Measurements from ENCODE around the gene C1QL1.

The C1QL1 gene

DNA sequence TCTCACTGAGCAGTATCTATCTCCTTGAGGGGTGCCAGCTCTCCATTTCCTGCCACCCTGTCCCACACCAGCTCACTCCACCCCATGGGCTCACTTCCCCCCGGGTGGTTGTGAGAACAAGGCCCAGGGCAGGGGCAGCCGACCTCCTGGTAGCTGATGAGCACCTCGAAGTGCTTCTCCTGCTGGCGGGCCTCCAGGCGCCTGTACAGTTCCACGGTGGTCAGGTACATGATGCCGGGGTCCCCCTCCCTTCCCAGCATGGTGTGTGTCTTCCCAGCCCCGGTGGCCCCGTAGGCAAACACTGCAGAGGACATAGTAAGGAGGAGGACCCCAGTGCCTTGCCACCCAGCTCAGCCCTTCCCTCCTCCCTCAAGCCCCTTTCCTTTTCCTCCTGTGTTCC is 33.0 kb downstream of the C1QL1 start:
- DNase-seq (ENCODE audit: low read depth) = no peak
- H3K4me3 ChIP-seq (ENCODE audit: low read depth, low read length) = no peak overlapping the region

DNA sequence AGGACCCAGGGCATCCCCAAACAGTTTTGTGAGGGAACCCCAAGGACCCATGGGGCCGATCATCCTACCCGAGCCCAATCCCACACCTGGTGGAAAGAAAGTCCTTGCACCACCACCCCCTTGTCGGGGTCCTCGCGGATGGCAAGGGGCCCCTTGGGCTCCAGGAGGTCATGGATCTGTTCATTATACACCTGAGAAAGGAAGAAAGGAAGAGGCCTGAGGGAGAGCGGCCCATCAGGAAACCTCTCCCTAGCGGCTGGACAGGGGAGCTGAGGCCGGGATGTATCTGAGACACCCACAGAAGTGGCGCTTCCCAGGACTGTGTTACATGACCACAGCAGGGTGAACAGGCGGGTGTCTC is 33.4 kb downstream of the C1QL1 start:
- no peak for DNase-seq (ENCODE audit: low read depth)

DNA sequence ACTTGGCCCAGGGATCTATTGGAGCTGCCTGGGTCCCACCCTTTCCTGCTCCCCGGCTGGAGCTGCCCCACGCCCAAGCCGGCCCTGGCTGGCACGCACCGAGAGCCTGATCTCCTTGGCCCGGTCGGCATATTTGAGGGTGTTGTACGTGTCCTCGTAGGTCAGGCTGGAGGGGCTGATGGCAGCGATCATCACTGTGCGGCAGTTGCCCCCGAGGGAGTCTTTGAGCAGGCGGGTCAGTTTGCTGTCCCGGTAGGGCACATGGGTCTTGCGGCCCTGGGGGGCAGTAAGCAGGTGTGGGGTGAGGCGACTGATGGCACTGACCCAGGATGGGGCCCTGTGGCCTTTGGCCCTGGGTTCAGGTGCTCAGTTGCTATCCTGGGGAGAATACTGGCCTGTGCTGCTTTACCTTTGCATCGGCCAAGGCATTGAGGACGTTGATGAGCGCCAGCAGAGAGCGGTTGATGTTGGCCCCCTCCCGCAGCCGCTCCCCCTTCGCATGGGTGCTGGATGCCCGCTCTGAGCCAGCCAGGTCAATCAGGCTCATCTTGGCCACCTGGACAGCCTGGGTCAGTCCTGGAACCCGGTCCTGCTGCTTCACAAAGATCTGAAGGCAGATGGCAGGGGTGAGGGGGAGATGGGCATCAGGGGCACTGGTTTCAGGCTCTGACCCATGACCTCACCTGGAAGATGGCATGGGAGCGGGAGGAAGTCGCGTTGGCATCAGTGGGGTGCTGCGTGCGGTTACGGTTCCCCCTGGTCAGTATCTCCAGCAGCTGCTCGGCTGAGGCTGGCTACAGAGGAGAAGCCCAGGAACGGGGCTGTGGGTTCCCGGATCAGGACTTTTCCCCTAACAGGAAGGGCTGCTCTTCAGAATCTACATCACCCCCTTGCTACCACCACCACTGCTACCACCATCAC is 34.0 kb downstream of the C1QL1 start:
- no peak for DNase-seq (ENCODE audit: low read depth)
- H3K4me3 ChIP-seq (ENCODE audit: low read depth, low read length) = no peak overlapping the region

More for the DNA sequence above, 33.4 kb downstream of the C1QL1 start:
- H3K4me3 ChIP-seq (ENCODE audit: low read depth, low read length) = no peak overlapping the region

DNA sequence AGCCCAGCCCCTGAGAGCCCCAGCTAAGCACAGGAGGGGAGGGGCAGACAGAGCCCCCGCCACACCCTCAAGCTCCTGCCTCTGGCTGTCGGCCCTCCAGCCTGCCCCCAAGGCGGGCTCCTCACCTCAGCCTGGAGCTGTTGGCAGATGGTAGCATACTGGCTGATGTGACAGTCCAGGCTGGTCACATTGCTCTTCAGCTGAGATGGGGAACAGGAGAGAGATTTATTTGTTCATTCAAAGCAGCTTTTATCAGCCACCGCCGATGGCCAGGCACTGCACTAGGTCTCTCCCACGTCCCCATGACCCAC is 35.4 kb downstream of the C1QL1 start:
- H3K4me3 ChIP-seq (ENCODE audit: low read depth, low read length) = no peak overlapping the region
- DNase-seq (ENCODE audit: low read depth) = no peak

DNA sequence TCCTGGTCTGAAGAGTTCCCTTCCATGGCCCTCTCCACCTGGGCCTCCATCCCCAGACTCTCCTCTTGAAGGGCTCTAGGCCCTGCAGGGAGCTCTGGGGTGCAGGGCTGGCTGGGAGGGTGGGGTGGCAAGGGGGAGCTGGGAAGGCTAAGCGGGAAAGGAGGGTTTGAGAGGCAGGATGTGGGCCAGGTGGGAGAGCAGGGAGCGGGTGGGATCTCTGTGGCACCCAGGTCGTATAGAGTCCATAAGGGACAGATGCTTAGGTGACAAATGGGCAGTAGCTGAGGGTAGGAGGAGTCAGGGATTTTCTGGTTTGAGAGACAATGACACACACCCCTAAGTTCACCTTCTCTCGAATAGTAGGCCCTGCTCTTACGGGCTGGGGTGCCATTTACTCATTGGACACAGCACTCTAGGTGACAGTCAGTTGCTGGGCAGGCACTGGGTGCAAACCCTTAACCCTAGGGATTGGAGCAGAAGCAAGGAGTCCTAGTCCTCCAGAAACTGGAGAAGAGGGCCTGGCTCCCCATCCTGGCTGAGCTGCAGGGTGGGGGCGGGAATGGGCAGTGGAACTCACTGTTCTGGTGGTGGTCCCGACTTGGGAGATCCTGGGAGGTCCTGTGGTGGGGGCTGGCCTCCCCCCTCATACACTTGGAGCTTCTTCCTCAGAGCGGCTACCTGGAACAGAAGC is 35.9 kb downstream of the C1QL1 start:
- DNase-seq (ENCODE audit: low read depth) = no peak
- no peak overlapping the region for H3K4me3 ChIP-seq (ENCODE audit: low read depth, low read length)

DNA sequence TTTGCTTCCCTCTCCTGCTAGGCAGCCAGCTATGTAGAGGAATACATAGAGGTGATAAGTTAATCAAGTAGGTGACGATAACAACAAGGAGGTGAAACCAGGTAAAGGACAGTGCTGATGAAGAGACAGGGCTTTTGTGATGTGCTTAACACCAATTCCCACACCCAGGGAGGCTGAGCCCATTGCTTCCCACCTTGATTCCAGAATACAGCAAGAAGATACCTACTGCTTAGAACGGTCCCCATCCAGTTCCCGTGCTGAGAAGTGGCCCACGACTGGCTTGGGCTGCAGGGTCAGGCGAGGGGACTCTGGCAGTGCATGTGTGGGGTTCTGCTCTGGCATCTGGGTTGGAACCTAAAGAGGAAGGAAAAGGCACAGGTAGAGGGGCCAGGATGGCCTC is 36.7 kb downstream of the C1QL1 start:
- no peak for DNase-seq (ENCODE audit: low read depth)
- no peak overlapping the region for H3K4me3 ChIP-seq (ENCODE audit: low read depth, low read length)

DNA sequence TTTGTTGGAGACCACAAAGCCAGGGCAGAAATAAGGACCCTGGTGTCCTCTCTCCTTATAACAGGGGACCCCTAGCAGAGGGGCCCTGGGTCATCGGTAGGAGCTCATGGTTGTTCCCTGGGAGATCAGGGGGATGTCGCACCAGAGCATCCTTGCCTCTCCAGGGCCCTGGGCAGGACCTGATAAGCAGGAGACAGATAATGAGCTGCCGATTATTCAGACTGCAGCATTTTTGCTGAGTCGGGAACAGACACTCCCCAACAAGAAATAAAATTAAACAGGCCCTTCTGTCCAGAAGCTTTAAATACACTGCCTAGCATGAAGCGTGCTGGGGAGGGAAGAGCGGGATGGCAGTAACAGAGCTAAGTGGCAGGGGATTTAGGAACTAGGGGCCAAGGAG is 37.4 kb downstream of the C1QL1 start:
- no peak overlapping the region for H3K4me3 ChIP-seq (ENCODE audit: low read depth, low read length)
- no peak for DNase-seq (ENCODE audit: low read depth)

DNA sequence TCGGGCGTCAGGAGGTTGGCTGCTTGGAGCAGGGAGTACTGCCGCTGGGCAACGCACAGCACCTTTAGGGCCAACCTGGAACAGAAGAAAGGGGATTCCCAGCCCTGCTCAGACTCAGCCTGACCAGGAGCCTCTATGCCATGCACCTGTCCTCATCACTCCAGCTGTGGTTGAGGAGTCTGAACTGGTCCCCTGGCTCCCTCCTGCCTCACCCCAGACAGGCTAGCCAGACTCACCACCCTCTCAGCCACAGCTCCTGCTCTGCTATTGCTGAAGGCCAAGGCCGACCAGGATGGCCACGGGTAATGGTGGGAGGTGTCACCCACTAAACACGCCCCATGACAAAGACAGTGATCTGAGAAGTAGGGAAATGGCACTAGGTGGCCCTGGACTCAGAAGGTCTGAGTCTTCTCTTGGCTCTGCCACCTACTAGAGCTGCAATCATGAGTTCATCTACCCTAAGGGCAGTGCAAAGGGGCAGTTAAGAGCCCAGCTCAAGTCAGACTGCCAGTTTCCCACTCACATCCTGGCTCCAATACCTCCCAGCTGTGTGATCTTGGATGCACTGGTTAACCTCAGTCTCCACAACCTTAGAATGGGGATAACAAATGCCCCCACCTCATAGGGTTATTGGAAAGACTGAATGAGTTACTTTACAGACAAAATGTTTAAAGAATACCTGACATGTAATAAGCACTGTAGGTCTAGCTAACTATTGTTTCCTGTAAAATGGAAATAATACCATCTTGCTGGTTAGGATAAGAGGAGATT is 39.0 kb downstream of the C1QL1 start:
- H3K4me3 ChIP-seq (ENCODE audit: low read depth, low read length) = no peak overlapping the region
- no peak for DNase-seq (ENCODE audit: low read depth)

DNA sequence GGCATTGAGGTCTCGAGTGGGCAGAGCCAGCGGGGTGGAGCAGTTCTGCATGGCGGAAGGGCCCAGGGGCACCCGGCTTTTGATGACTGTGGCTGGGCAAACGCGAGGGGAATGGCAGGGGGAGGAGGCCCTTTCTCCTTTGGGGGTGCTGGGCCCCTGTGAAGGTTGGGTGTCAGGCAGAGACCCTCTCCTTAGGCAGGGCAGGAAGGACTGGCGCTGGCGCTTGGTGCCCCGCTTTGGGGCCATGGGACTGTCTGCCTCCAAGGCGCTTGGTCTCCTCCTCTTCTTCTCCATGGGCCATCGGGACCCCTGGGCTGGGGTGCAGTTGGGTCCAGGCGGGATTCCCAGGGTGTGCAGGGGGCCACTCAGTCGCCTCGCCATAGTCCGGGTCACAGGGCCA is 40.0 kb downstream of the C1QL1 start:
- H3K4me3 ChIP-seq (ENCODE audit: low read depth, low read length) = no peak overlapping the region
- no peak for DNase-seq (ENCODE audit: low read depth)

DNA sequence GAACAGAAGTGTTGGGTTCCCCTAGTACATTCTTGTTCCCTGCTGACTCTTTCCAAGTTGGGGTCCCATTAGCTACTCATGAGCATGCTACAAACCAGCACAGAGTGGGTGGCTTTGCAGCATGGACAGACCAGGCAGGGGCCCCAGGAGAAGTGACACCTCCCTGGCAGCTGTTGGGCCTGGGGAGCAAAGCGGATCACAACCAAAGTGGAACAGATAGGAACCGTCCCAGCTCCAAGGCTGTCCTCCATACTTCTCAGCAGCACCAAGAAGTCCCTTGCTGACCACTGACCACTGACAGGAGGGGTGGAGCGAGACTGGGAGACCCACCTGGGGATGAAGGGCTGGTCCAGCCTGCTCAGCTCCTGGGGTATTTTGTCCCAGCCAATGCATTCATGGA is 40.4 kb downstream of the C1QL1 start:
- DNase-seq (ENCODE audit: low read depth) = no peak
- no peak overlapping the region for H3K4me3 ChIP-seq (ENCODE audit: low read depth, low read length)

DNA sequence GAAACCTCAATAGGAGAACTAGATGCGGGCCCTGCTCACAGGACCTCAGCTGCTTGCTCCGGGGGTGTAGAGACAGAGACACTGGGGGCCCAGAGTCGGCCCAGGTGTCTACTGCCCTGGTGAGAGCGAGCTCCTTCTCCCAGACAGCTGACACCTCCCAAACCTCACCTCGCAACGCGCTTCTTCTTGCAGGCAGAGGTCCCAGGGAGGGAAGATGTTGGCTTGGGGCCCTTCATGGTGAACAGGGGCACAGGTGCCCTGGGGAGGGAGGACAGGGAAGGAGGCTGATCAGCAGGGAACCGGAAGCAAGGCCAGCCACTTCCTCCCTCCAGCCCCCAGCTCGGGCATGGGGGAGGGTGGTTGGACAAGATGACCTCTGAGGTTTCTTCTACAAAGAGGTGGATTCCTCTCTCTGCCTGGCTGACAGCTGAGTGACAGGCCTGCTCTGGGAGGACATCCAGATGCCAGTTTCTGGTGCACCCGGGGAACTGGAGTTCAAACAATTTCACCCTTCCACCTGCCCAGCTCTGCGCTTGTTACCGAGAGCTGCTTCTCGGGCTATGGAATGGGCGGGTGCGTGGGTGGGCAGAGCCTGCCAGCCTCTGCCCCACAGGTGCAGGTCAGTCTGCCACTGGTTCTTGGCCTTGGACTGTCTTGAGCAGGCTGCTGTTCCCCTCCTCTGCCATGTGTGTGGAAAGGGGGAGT is 41.1 kb downstream of the C1QL1 start:
- DNase-seq (ENCODE audit: low read depth) = no peak
- H3K4me3 ChIP-seq (ENCODE audit: low read depth, low read length) = no peak overlapping the region

DNA sequence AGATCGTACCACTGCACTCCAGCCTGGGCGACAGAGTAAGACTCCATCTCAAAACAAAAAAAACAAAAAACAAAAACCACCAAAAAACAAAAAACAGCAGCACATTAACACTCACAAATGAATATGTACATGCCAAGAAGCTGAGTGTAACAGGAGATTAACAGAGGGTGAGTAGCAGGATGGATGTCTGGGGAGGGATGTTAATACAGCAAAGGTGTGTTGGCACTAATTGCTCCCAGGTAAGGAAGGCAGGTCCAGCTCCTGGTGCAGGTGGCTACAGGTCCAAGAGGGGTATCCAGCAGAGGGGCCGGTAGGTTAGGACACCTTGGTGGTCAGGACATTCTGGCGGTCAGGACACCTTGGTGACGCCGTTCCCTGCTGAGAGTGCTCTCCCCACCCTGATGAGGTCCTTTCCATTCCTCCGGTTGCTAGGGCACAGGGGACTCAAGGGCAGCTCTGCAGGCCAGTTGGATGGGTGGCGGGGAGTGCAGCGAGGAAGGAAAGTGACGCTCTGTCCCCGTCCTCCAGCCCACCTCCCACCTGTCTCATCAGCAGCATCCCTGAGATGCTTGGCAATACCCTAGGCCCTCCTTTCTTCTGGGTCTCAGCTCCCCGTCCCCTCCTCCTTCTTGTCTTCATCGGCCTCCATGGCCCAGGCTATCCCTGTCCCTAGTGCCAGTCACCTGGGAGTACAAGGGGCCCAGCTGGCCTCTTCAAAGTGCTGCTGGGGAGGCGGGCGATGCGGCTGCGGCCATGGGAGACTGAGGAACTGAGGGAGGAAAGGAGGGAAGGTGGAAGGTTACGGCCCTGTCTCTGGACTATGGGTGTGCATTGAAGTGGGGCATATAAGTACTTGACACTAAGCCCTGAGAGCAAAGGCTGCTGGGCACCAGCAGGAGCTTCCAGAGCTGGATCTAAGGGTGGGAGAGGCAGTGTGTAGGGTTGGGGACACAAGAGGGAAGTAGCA is 42.1 kb downstream of the C1QL1 start:
- DNase-seq (ENCODE audit: low read depth) = no peak

DNA sequence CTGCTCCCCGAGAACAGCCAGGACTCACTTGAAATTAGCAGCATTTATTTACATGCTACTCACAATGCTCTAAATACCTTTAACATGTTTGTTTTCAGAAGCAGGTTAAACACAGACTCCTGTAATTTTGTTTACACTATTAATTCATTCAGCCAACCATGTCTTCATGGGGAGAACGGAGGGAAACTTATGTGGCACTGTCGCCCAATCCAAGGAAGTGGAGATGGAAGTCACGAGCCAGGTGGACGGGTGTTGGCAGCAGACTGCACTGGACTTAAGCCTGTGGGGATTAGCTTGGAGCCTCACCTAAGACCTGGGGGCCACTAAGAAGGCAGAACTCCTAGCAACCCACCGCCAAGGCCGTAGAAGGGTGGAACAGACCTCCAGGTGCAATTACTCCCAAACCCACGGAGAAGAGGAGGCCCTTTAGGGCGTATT is 44.0 kb downstream of the C1QL1 start:
- DNase-seq (ENCODE audit: low read depth) = no peak

More for the DNA sequence above, 42.1 kb downstream of the C1QL1 start:
- H3K4me3 ChIP-seq (ENCODE audit: low read depth, low read length) = no peak overlapping the region

DNA sequence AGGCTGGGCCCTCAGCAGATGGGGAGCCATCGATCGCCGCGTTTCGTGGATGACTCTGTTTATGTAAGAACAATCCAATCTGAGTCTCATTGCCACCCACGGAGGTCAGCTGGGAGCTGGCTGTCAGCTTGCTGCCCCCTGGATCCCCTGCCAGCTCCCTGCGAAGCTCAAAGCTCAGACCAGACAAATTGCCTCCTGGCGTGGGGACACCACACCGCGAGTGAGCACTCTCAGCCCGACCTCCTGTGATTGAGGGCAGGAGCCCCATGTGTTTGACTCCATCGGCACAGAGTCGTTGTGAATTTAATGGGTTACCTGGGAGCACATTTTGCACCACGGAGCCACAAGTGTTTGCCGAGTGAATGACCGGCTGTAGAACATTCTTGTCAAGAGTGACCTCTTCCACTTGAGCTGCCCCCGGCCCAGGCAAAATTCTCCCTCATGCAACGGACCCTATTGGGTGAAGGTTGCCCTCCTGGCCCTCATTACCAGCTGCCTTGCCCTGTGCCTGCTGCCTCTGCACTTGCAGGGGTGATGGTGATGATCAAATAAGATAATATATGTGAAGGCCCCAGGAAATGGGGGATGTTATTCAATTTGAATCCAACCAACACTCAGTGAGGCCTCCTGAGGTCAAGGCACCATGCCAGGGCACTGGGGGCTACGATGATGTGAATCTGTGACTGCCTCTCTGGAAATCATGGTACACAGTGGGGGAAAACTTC is 45.2 kb downstream of the C1QL1 start:
- no peak overlapping the region for H3K4me3 ChIP-seq (ENCODE audit: low read depth, low read length)
- no peak for DNase-seq (ENCODE audit: low read depth)

More for the DNA sequence above, 44.0 kb downstream of the C1QL1 start:
- no peak overlapping the region for H3K4me3 ChIP-seq (ENCODE audit: low read depth, low read length)

DNA sequence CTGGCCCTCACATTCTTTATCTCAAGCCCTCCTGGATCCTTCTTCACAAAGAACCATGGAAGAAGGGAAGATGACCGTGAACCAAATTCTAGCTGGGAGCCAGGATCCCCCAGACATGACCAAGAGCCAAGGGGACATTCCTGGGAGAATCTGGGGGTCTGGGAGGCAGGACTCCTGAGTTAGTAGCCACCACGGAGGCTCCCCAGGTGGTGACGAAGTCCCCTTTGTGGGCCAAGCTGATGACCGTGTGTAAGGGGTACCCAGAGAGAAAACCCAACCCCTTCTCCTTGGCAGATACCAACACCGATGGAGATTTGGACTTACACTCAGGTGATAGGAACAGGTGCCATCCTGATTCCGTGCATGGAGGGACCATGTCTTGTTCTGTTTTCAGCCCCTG is 46.0 kb downstream of the C1QL1 start:
- no peak for DNase-seq (ENCODE audit: low read depth)
- no peak overlapping the region for H3K4me3 ChIP-seq (ENCODE audit: low read depth, low read length)

DNA sequence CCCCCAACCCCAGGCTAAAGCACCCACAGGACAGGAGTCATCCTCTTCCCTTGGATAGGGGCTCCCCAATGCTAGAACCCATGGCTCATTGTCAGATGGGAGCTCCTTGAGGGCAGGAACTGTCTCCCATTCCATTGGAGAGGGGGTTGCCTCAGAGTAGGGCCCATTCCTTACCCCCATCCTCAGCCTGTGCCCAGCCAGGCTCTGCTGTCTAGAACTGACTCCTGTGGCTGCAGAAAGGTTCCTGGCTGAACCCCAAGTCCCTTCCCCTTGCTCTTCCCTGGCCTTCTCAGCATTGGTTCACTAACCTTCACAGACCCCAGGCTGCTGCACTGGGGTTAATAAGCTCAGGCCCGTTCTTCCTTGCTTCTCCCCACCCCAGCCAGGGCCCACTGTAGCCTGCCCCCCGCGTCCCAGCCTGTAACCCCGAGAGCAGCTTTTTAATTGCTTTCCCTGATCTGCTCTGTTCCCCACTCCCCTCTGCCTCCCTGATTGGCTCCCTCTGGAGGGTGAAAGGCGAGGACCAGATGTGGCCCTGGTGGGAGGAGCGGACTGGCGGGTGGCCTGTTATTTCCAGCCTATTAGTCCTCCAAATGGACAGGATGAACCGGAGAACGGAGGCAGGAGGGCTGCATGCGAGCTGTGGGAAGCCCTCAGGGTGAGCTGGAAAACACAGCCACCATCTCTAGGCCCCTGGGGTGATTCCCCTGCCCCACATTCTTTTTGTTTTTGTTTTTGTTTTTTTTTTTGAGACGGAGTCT is 46.8 kb downstream of the C1QL1 start:
- DNase-seq (ENCODE audit: low read depth) = no peak
- no peak overlapping the region for H3K4me3 ChIP-seq (ENCODE audit: low read depth, low read length)

DNA sequence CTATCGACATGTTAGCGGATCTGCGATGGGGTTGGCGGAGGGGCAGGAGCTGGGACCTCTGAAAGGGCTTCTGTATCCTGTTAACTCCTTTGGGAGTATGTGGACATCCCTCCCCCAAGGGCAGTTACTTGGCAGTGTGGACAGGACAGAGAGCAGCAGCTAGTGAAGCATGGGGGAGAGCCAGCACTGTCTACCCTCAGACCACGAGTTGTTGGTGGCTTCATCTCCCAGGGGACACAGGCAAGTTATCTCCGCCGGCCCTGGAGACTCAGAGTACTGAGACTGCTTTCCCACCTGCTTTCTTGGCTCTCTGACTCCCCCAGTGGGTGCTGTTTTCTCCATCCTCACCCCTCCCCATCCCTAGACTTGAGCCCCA is 47.5 kb downstream of the C1QL1 start:
- no peak overlapping the region for H3K4me3 ChIP-seq (ENCODE audit: low read depth, low read length)
- no peak for DNase-seq (ENCODE audit: low read depth)

All from skeletal muscle cell (primary cell).